WI38 (cell line): ENCODE data around the gene ARSK.

Source experiments
- H3K4me3 ChIP-seq: 2 replicates; pipeline ENCODE4 v1.5.1; 2011; ENCODE audit warnings: low read depth, mild to moderate bottlenecking, control low read depth, low read length
- TF ChIP-seq, protein P1 (sequence below): IDR thresholded peaks from 2 replicates; pipeline ENCODE4 v1.5.1; 2012; ENCODE audit warnings: low read depth, mild to moderate bottlenecking, control low read depth, low read length

Gene ARSK

DNA sequence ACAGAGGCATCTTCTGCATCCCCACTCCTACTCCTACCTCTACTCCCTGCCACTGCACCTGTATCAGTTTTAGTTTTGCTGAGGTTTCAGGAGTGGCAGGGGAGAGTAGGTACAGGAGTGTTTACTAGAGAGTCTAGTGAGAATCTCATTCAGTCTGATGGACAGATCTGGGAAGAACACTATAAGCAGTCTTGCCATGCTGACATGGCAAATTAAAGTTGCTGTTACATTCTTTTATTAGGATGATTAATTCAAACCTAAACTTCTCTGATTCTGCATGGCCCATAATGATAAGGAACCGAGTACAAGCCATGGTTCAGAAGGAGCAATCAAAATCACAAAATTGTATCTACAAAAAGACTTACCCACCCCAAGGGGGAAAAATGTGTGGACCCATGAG, 7.4 kb downstream of the ARSK start:
- H3K4me3 ChIP-seq, result no peak overlapping the region
- TF ChIP-seq, protein P1, sequence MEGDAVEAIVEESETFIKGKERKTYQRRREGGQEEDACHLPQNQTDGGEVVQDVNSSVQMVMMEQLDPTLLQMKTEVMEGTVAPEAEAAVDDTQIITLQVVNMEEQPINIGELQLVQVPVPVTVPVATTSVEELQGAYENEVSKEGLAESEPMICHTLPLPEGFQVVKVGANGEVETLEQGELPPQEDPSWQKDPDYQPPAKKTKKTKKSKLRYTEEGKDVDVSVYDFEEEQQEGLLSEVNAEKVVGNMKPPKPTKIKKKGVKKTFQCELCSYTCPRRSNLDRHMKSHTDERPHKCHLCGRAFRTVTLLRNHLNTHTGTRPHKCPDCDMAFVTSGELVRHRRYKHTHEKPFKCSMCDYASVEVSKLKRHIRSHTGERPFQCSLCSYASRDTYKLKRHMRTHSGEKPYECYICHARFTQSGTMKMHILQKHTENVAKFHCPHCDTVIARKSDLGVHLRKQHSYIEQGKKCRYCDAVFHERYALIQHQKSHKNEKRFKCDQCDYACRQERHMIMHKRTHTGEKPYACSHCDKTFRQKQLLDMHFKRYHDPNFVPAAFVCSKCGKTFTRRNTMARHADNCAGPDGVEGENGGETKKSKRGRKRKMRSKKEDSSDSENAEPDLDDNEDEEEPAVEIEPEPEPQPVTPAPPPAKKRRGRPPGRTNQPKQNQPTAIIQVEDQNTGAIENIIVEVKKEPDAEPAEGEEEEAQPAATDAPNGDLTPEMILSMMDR, result no peak

DNA sequence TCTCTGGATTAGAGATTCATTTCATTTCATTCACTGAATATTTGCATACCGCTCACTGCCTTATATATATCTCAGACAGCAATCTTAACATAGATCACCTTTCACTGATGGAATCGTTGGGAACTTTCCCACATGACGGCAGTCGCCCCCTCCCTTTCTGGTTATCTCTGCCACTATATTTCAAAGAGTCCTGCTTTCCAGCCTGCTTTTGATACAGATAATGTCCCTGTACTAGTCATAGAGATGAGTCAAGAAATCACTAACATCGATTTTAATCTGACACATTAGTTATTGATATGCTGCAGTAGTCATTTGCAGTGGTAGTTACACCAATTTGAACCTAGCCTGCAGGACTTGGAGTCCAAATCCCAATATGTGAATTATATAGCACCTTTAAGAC, 8.5 kb downstream of the ARSK start:
- no peak overlapping the region for H3K4me3 ChIP-seq
- TF ChIP-seq, protein P1, result no peak

DNA sequence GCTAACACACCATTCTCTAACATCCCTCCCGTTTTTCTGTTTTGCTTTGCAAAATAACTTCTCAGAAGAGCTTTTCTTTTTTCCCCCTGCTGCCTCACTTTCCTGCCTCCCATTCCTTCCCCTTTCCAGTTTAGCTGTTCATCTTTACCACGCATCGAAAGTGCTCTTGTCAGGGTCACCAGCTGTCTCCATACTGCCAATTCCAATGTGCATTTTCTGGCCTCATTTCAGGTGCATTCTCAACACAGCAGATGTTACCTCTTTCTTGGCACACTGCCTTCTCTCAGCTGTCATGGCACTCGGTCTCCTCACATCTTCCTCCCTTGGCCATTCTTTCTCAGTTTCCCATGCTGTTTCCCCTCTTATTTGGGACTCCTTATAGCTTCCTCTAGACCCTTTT, 9.5 kb downstream of the ARSK start:
- TF ChIP-seq, protein P1, result no peak
- H3K4me3 ChIP-seq, result no peak overlapping the region

DNA sequence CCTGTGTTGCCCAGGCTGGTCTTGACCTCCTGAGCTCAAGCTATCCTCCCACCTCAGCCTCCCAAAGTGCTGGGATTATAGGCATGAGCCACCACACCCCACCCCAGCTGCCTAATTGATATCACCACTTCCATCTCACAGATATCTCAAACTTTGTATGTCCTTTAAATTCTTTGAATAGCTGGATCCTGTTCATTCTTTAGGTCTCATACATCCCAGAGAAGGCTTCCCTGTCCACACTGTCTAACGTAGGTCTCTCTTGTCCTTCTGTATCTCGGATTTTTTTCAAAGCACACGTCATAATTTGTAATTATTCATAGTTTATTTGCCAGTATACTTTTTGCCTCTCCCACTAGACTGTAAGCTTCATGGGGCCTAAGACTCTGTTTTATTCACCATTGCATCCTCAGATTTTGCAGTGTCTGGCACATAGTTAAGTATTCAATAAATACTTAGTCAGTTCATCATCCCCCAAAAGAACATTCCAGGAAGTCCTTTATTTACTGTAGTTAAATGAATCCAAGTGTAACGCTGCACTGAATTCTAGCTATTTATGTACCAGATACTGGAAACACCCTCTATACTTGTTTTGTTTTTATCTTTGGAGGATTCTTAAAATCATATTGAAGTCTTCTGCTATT, 10.5 kb downstream of the ARSK start:
- no peak overlapping the region for H3K4me3 ChIP-seq
- TF ChIP-seq, protein P1, result no peak

DNA sequence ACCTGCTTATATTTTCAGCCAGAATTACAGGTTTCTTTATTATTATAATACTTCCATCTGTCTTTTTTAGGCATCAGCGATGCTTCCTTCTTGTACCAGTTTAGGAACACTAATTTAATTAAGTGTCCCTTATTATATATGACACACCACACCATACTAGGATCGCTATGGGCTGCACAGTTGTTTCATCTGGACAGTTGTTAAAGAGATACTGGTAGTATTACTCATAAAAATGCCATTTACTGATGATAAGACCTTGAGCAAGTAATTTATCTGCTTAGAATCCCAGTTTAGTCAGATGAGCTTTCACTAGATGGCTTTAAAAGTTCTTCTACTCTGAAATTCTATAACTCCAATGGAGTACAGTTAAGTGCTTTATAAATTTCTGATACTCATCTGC, 17.1 kb downstream of the ARSK start:
- TF ChIP-seq, protein P1, result no peak
- no peak overlapping the region for H3K4me3 ChIP-seq

DNA sequence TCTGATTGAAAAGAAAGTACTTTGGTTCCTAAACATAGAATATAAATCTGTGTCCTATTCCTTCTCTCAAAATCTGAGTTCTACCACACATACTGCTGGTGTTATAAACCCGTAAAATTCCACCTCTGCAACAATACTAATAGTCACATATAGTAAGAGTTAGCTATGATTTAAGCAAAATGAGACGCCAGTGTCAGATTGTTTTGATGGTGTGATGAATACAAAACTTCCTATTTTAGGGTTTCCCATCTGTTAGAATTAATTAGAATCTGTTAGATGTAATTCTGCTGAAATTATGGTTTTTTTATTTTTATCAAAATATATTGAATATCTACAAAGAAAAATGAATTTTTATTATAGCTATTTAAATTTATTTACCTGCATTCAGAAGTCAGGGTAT, 26.7 kb downstream of the ARSK start:
- H3K4me3 ChIP-seq, result no peak overlapping the region
- TF ChIP-seq, protein P1, result no peak

DNA sequence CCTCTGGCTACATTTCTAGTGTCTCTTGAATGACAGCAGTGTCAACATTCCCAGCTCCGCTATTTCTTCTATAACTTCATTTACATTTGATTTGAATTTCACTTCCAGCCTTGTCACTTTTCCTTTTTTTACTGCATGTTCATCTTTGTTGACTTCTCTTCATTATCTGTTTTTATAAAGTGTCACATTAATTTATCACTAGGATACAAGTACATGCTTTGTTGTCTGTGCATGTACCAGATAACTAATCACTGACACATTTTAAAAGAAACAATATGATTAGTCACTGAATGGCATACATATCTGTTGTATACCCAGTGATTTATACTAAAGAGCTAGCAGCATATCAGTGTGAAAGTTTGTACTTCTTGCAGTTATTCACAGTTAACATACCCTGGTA, 29.1 kb downstream of the ARSK start:
- H3K4me3 ChIP-seq, result no peak overlapping the region
- TF ChIP-seq, protein P1, result no peak
